GM19324 (cell line): ENCODE data around the gene RHOH.
A peak's percentile ranks its signal among the peaks of the same experiment; 100 is the strongest.

Source experiments
- ATAC-seq: cut with Tn5 transposase; IDR thresholded peaks from one replicate; pipeline ENCODE4 v1.9.1; 2021; ENCODE audit warnings: mild to moderate bottlenecking, moderate library complexity; ENCODE audit not compliant: unreplicated experiment, low FRiP score

The RHOH gene

DNA sequence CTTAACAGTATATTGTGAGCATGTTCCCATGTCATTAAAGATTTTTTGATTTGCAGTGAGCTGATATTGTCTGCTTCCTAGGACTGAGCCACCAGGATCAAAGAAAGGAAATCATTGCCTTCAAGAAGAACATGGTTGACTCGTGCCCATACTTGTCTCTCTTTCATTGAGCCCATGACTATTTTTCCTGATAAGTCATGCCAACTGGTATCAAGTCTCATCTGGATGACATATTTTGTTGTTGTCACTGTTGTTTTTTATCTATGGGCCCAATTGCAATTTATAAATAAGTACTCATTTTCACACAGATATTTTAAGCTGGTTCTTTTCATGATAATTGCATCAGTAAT lies 10.2 kb upstream of the RHOH start:
- no peak for ATAC-seq

DNA sequence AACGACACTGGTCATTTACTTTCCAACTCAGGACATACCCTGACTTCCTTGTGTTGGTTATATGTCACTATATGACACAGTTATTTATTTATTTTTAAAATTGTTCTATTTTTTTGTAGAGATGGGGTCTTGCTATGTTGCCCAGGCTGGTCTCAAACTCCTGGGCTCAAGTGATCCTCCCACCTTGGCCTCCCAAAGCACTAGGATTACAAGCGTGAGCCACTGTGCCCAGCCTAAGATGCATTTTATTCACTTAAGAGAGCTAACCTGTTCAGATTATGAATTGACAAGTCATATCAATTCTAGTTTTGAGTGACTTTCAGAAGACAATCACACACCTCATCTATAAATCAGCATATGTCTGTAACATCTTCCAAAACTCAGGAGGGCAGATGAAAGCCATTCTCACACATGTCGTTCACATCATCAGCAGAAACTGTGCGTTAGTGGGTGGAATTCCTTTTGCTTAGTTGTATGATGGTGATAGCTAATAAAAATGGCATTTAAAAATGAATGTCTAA lies 9.4 kb upstream of the RHOH start:
- ATAC-seq, result no peak

DNA sequence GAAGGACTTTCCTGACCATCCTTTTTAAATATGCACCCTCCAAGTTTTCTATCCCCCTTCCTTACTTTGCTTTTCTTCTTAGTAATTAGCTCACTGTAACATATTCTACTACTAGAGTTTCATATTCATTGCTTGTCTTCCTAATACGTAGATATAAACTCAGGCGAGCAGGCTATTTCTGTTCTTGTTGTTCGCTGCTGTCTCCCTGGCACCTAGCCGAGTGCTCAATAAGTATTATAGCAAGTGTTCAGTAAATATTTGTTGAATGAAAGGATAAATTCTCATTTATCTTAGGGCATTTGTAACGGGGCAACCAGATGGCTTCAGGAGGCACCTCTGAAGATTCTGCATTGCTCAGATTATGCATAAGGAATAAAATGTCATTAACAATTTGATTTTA lies 6.8 kb upstream of the RHOH start:
- ATAC-seq, result no peak

DNA sequence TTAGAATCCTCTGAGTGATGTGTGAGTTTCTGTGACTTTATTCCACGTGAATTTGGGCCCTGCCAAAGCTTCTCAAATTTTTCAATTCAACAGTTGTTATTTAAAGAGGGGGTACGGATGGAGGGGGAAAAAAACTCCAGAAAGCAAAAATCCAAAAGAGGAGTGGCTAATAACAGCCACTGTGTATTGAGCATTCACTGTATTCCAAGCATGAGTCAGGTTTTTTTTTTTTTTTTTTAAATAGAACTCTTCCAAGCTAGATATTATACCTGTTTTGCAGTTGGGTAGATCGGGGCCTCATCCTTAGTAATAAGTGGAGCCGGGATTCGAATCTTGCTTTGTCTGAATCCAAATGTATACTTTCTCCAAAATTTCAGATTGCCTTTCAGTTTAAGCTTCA lies 6.4 kb upstream of the RHOH start:
- no peak for ATAC-seq

DNA sequence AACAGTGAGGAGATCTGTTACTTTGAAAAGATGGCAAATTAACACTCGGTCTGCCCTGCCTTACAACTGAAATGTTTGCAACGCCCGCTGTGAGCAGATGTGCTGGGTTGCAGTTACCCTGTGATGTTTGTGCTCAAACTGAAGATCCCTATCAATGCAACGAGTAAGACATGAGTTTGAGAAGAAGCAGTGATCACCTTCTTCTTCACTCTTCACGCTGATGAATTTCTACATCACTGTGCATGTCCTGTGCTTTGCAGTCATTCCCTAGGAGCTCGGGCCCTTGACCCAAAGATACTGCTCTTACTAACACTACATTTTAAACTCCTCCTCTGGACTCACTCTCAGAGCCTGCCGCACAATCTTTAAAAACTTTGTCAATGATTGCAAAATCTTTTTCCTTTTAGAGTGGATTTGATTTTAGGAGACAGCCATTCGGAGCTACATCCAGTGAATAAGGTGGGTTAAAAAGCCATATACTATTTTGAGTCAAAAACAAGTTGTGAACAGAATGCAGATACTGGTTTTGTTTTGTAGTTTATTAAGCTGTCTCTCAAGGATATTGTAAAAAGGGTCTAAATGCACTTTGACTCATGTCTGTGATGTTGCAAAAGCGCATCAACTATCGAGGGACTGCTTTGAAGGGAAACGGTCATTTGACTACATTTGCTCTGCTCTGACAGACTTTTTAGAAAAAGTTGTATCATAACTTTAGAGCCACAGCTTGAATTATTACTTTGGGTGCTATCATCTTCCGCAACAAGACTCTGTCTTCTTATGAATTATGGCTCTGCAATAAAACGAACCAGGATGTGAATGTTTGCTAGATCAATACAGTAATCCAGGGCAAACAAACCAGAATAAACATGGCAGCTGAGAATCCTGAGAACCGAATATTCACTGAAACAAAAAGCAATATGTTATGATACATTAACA lies 5.7 kb upstream of the RHOH start:
- no peak for ATAC-seq

DNA sequence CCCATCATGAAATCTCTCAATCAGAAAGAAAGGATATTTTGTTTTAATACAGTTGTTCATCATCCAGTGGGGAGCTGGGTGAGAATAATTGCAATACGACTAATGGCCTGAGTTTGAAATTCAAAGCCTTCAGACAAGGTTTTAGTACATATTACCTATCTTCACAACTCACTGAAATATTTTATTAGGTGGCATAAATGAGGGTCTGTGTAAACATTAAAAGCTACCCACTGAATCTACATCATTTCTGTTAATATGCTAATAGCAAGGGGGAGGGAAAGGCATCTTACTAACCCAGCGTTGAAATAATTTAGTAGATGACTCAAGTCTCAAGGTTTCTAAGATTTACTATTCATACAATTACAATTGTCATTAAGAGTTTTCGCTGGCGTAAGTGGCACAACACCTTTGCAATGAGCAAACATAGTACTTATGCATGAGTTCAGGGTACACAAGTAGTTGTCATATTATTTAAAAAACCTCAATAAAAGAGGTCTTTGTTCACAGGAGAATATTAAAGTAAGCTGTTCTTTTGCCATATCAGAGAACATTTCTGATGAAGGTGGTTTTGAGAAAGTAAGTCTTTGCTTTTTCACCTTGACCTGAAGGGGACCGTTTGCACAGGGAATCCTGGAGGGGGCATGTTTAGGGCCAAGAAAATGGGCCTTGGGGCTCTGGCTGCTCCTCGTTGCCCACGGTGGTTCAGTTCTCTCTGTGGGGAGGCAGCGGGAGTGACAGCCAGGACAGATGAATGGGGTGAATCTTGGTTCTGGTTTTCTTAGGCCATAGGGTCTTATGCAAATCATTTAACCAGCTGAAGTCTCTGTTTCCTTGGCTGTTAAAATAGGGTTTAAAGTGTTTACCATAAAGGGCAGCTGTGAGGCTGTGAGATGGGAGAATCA lies 4.5 kb upstream of the RHOH start:
- ATAC-seq, result peak; percentile 37

DNA sequence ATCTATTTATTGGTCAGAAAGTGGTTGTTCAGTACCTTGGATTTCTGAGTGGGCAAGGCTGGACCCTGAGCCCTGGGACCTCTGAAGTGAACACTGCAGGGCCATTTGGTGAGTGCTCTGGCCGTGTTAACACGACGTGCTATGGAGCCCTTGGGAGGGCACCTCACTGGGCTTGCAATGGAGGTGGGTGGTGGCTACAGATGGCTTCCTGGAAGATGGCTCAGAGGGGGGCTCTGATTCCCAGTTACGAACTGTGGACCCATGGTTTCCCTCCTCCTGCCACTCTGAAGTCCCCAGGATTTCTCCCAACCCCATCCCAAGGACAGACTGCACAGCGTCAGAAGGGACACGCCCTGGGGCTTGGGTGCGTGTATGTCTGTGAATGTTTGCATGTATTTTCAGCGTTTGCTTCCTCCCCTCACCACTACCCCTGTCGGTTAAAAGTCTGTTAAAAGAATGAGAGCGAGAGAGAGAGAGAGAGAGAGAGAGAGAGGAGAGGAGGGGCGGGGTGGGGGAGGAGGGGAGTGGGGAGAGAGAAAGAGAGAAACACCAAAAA lies 3.7 kb upstream of the RHOH start:
- ATAC-seq, result peak; percentile 40

DNA sequence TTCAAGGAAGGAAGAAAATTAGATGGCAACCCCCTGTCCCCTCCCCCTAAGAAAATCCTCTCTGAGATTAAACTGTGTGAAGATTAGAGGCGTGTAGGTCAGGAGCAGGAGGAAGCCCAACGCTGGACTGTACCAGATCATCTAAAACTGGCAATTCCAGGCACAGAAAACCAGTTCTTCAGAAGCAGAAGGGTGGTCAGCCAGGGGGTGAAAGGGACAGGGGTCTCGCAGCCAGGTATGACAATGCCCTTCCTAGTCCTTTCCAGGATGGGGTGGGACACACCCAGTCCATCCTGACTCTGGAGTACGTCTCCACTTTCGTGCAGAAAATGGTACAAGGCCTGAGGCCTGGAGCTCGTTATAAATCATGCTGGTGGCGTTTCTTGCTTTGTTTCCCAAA lies 3.3 kb upstream of the RHOH start:
- no peak for ATAC-seq

DNA sequence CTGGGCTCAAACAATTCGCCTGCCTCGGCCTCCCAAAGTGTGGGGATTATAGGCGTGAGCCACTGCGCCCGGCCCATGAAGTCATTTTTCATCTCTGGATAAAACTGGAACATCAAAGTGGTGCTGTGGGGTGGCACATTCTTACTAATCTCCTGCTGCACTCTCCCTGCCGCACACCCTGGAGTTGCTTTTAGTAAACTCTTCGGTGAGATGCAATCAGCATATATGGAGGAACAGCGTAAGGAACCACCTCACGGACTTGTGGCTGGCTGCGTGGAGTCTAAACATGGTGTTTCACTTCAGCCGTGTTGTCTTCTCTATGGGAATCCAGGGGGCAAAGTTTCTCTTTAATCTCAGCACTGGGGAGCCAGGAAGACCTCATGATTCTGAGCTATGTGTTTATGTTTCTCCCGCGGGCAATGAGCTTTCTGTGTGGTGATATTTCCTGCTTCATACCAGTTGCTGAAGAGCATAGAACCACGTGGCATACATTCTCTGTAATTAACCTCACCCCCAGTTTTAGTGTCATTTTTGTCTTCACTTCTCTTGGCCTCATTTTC lies 2.1 kb upstream of the RHOH start:
- ATAC-seq, result no peak

DNA sequence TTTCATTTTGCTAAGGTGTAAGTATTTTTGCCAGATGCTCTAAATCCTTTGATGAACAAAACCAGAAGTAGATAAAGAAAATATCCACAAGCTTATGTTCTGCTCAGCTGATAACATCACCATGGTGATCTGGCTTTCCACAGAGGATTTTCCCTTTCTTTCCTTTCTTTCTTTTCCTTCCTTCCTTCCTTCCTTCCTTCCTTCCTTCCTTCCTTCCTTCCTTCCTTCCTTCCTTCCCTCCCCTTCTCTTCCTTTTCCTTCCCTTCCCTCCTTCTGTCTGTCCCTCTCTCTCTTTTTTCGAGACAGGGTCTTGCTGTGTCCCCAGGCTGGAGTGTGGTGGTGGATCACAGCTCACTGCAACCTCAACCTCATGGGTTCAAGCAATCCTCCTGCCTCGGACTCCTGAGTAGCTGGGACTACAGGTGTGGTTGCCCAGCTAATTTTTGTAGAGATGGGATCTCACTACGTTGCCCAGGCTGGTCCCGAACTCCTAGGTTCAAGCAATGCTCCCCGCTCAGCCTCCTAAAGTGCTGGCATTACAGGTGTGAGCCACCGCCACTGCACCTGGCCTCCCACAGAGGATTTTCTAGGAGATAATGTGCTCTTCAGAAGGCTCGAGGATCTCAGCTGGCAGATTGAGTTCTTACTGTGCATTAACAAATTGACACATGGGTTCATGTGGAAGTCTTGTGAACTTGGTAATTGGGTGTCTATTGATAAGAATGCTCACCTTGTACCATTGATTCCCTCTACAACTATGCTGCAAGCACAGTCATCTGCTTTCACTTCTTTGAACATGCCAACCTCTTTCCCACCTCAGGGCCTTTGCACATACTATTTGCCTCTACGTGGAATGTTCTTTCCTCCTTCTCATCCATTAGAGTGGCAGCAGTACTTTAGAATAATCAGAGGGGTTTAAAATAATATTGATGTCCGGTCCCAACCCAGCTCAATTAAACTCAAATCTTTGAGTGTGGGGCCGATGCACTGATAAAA lies 1.4 kb upstream of the RHOH start:
- ATAC-seq, result no peak

DNA sequence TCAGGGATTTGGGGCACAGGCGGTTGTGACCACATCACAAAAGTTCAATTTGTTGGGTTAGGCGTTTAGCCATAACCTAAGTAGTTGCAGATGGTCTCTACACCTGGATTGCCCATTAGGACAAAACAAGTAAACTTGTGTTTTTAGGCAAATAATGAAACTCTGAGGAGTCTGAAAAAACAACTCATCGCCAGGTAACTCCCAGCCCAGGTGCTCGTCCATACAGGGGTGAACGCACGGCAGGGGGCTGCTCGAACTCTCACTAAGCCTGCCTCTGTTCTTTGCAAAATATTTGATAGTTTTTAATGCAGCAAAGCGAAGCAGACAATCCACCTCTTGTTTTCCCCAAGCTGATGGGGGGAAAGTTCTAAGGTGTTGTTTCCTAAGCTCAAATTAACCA lies 559 bp upstream of the RHOH start:
- ATAC-seq, result no peak

DNA sequence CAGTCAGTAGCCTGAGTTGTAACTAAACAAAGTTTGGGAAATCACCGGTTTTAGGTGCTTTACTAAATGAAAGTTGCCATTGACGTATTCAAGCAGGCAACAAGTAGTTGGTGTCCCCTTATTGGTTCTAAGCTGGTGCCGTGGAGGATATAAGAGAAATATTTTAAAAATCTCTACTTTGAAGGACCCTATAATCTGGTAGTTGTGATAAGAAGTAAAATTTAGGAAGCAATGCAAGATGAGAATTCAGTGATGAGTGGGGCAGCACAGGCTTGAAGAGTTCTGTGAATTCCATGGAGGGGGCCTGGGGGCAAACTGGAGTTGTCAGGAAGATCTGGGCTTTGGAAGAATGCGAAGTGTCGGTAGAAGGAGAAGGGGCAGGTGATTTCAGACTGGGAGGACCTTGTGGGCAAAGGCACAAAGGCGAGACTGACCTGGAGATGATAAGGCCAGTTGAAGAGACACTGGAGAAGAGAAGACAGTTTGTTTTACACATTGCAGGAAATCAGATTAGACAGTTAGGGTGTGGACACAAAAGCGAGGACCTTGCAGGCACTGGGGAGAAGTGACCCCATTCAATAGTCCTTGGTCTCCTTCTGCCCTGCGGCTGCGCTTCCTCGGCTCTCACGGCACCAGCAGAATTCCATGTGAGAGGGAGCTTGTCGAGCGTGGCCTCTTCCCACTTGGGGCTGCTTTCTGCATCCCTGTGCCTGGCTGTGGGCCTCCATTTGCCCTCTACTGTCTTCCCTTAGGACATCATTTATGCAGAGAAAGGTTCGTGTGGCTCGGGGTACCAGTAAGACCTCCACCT lies 1.3 kb downstream of the RHOH start:
- no peak for ATAC-seq

DNA sequence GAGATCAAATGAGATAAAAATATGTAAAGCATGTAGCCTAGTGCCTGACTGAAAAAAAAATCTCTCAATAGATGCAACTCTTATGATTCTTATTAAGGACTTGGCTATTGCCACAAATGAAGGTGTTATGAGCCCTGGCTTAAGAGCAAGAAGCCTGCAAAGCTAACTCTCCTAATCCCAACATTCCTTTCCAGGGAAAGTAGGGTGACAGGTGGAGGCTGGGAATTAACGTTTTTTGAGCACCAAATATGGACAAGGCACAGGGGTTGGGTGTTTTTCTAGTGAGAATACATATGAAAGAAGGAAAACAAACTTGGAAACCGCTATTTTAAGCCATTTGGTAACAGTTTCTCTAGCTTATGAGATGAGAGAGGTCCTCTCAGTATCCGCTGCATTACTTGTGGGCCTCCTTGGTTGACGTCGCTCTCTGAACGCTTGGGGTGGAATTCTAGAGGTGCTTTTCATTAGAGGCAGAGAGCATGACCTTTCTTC lies 2.4 kb downstream of the RHOH start:
- no peak for ATAC-seq

DNA sequence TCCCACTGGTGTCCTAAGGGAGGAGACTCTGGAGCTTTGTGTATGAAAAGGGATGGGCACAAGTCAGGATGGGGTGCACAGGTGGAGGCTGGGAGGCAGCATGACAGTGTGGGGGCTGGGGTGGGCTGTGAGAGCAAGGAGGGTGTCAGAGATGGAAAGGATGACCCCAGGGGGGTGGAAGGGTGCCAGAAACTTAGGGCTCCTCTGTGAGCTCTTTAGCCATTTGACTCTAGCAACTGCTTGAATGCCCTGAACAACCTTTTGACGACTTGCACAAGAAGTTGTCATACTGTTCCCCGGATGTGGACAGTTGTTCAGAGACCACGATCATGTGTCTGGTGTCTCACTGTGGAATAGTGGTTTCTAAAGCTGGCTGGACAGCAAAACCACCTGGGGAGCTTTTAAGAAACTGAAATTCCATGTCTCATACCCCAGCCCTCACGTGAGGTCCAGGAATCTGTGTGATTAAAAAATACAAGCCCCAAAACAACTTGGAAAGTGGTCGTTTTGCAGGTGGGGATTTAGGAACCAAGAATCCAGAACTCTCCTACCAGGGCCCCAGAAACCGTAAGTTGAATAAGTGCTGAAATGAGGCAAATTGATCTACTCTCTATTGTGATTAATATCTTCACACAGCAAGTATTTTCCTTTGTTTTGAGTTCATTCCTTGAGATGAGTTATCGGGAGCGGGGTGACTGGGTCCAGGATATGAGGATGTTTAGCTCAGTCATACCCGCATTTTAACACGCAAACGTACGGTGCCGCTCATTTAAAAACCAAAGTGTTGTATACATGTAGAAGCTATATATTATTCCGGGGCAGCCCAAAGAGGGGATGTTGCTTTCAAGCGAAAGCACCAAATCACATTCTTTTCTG lies 3.4 kb downstream of the RHOH start:
- ATAC-seq, result peak; percentile 27

DNA sequence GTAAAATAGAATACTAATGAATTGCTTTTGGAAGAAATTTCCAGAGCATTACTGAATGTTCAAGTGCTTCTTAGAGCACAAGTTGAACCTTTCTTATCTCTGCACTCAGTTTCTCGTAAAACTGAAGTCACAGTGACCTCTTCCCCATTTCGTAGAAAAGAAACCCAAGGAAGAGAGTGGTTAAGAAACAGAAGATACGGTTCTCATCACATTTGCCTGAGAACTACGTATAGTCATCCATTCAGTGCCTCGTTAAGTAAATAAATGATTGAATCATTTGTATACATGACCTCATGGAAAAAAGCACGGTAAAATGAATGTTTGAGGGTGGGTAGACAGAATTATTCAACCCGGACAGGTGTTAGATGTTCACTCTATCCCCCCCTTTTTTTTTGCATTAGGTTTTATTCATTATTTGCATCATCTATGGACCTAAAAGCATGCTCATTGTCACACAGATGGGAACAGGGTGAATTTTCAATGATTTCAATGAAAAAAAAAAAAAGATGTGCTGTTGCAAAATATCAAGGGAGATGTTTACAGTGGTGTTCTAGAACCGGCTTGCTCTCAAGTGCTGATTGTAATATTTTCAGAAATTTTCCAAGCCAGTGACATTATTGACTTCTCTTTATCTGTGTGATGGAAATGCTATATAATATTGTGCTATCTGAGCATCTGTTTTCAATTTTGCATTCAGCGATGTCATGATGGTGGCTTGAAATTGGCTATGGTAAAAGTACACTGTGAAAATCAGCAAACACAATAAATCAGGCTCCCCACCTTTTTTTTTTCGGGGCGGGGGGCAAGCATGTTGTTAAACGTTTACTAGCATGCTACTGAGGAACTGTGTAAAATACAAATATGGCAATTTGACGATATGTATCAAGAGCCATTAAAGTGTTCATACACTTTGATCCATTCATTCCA lies 4.3 kb downstream of the RHOH start:
- no peak for ATAC-seq

DNA sequence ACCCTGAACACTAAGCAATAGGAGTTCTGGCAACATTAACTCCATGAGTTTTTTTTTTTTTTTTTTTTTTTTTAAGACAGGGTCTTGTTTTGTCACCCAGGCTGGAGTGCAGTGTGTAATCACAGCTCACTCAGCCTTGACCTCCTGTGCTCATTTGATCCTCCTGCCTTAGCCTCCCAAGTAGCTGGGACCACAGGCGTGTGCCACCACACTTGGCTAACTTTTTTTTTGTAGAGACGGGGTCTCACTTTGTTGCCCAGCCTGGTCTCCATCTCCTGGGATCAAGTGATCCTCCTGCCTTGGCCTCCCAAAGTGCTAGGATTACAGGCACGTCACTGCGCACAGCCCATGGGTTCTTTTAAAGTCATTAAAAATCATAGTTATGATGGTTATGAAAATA lies 5.1 kb downstream of the RHOH start:
- no peak for ATAC-seq

DNA sequence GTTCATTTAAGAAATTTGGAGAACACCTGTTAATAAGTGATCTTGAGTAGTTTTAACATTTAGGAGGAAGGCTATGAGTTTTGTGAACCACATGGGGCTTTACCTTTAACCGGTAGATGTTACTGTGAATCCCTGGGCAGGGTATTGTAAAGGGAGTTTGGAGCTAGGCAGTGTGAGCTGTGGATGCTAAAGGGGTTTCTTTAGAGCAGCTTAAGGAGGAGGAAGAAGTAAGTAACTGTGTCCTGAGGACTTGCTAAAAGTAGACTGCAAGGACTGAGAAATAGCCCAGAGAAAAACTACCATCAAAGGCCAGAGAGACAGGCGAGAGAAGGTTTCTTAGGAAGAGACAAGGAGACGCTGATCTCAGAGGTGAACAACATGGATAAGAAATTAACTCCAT lies 5.6 kb downstream of the RHOH start:
- no peak for ATAC-seq
